K562 (cell line): Measurements from ENCODE around the gene KCNMB3. TPM values are rescaled to one million over a fixed set of nuclear protein-coding genes. Genes with fewer than 3 reads are reported as not detected.

Source experiments
- ATAC-seq: fragments of 200-7000 bp; cut with Tn5 transposase; 3 replicates; pipeline ENCODE4 v1.9.1; 2020; ENCODE audit warnings: moderate library complexity
- BruUV-seq: library from RNA; stranded (reverse); fragments of 400-500 nt; replicated peaks from 2 replicates; lab custom pipeline; 2021; lab: Mats Ljungman, UMichigan
- CTCF ChIA-PET: fragments of 300-600 bp; formaldehyde crosslinking; extraction: SDS; loops from one replicate; lab custom pipeline; 2021; ENCODE audit warnings: low intra/inter-chr PET ratio; lab: Yijun Ruan, JAX
- POLR2A ChIA-PET: fragments of 300-600, 350-650 bp; sonication (Branson Sonifier 250); formaldehyde crosslinking; extraction: SDS; loops from one replicate; lab custom pipeline; 2021; ENCODE audit warnings: antibody characterized with exemption, inconsistent platforms; lab: Yijun Ruan, JAX
- DNase-seq, 4 experiments: peaks; one replicate each; pipeline versions ENCODE4 v3.0.0 to v3.0.0-alpha.2; 2011 to 2018; ENCODE audit warnings: low spot score in 3 of 4, mixed read lengths in 3 of 4; ENCODE audit errors: extremely low read depth in 1 of 4
- FAIRE-seq: peaks from 2 replicates; lab custom pipeline; 2011; peaks lifted over from hg19 to GRCh38; lab: Jason Lieb, UNC
- H2AFZ ChIP-seq: 2 replicates; pipeline ENCODE4 v1.6.0; 2011; ENCODE audit warnings: low read depth, low read length, control low read depth, inconsistent platforms
- H3K27ac ChIP-seq: fragments of 200-600 bp; 3 replicates; pipeline ENCODE4 v1.8.0; 2011; ENCODE audit warnings: low read depth, mild to moderate bottlenecking, control low read depth, inconsistent platforms, low read length, moderate library complexity, mixed read lengths; ENCODE audit errors: extremely low read depth
- H3K27me3 ChIP-seq, 2 experiments: fragments of 300-600 bp in 1 of 2; 2 replicates in 1 of 2; 3 replicates in 1 of 2; pipeline versions ENCODE4 v1.6.0 to v1.8.0; 2011; ENCODE audit warnings: inconsistent platforms in 2 of 2, low read length in 2 of 2, mild to moderate bottlenecking in 1 of 2, mixed read lengths in 1 of 2, moderate library complexity in 1 of 2; ENCODE audit not compliant: control insufficient read depth in 2 of 2, insufficient read depth in 2 of 2
- H3K36me3 ChIP-seq: fragments of 300-600 bp; 3 replicates; pipeline ENCODE4 v1.8.0; 2011; ENCODE audit warnings: mild to moderate bottlenecking, low read length, inconsistent platforms; ENCODE audit not compliant: control insufficient read depth, insufficient read depth
- H3K4me1 ChIP-seq, 2 experiments: fragments of 200-600 bp in 1 of 2; replicated peaks in 1 of 2; 2 replicates in 1 of 2; 3 replicates in 1 of 2; pipeline versions ENCODE4 v1.5.1 to v1.8.0; 2011; ENCODE audit warnings: inconsistent platforms in 2 of 2, low read length in 2 of 2, mild to moderate bottlenecking in 1 of 2, mixed read lengths in 1 of 2, moderate library complexity in 1 of 2; ENCODE audit not compliant: control insufficient read depth in 2 of 2, insufficient read depth in 2 of 2
- H3K4me2 ChIP-seq: 2 replicates; pipeline ENCODE4 v1.6.1; 2011; ENCODE audit warnings: low read length, control low read depth, inconsistent platforms, mixed read lengths; ENCODE audit not compliant: insufficient read depth
- H3K4me3 ChIP-seq: fragments of 200-600 bp; sonication (generic), shearing (Covaris generic); 2 replicates; pipeline ENCODE4 v1.5.1; 2016; ENCODE audit warnings: control low read depth, inconsistent platforms
- H3K79me2 ChIP-seq: fragments of 200-600 bp; 3 replicates; pipeline ENCODE4 v1.8.0; 2011; ENCODE audit warnings: low read length, inconsistent platforms; ENCODE audit not compliant: control insufficient read depth, insufficient read depth
- H3K9ac ChIP-seq, 2 experiments: 2 replicates each; pipeline versions ENCODE4 v1.6.0 to v1.6.1; 2011; ENCODE audit warnings: low read depth in 2 of 2, low read length in 2 of 2, control low read depth in 1 of 2, inconsistent platforms in 1 of 2, mild to moderate bottlenecking in 1 of 2, mixed read lengths in 1 of 2; ENCODE audit not compliant: insufficient read depth in 1 of 2
- H3K9me1 ChIP-seq: one replicate; pipeline ENCODE4 v1.6.0; 2011; ENCODE audit warnings: inconsistent platforms, mild to moderate bottlenecking, low read length, moderate library complexity; ENCODE audit not compliant: control insufficient read depth, insufficient read depth
- H3K9me3 ChIP-seq: replicated peaks from 2 replicates; pipeline ENCODE4 v1.5.1; 2011; ENCODE audit warnings: low read depth, low read length, inconsistent platforms; ENCODE audit not compliant: control insufficient read depth, insufficient read depth
- H4K20me1 ChIP-seq: replicated peaks from 2 replicates; pipeline ENCODE4 v1.6.1; 2011; ENCODE audit warnings: low read length, inconsistent platforms, mixed read lengths; ENCODE audit not compliant: control insufficient read depth, insufficient read depth
- BACH1 ChIP-seq: fragments of 200-800 bp; sonication (Bioruptor generic); IDR thresholded peaks from 2 replicates; pipeline ENCODE4 v1.6.1; 2016; ENCODE audit warnings: missing genetic modification characterization, missing compliant biosample characterization
- C11orf30 ChIP-seq: fragments of 450-650 bp; IDR thresholded peaks from 2 replicates; pipeline ENCODE4 v1.6.1; 2016; ENCODE audit warnings: low read depth, mild to moderate bottlenecking
- CBFA2T3 ChIP-seq: fragments of 450-650 bp; IDR thresholded peaks from 2 replicates; pipeline ENCODE4 v1.6.1; 2017
- CHD2 ChIP-seq: IDR thresholded peaks from 2 replicates; pipeline ENCODE4 v1.6.1; 2011; ENCODE audit warnings: low read depth, low read length
- CTBP1 ChIP-seq: fragments of 450-650 bp; IDR thresholded peaks from 2 replicates; pipeline ENCODE4 v1.6.1; 2016; ENCODE audit warnings: borderline replicate concordance
- EP300 ChIP-seq: IDR thresholded peaks from 2 replicates; pipeline ENCODE4 v1.6.1; 2012; ENCODE audit warnings: low read length, improper control_type of control experiment
- ETV1 ChIP-seq: fragments of 450-650 bp; conservative IDR thresholded peaks from 2 replicates; pipeline ENCODE4 v1.6.1; 2016; ENCODE audit warnings: missing genetic modification characterization, control low read depth, low read depth, missing compliant biosample characterization
- FOXJ2 ChIP-seq: fragments of 200-800 bp; sonication (Bioruptor generic); IDR thresholded peaks from 2 replicates; pipeline ENCODE4 v1.6.1; 2016; ENCODE audit warnings: missing genetic modification characterization, missing compliant biosample characterization
- HES1 ChIP-seq: fragments of 450-650 bp; IDR thresholded peaks from 2 replicates; pipeline ENCODE4 v1.6.1; 2016; ENCODE audit warnings: low read depth, mild to moderate bottlenecking, moderate library complexity
- IFI16 ChIP-seq: fragments of 250-450 bp; sonication (Bioruptor Pico); IDR thresholded peaks from 2 replicates; pipeline ENCODE4 v2.1.2; 2022; ENCODE audit warnings: mild to moderate bottlenecking, inconsistent platforms
- IRF9 ChIP-seq: fragments of 450-650 bp; IDR thresholded peaks from 2 replicates; pipeline ENCODE4 v1.6.1; 2016; ENCODE audit warnings: missing biosample characterization, missing genetic modification characterization
- MECOM ChIP-seq: fragments of 250-450 bp; sonication (Bioruptor Pico); IDR thresholded peaks from 2 replicates; pipeline ENCODE4 v1.8.0; 2022; ENCODE audit warnings: inconsistent platforms
- NFATC3 ChIP-seq: fragments of 450-650 bp; IDR thresholded peaks from 2 replicates; pipeline ENCODE4 v1.6.1; 2017; ENCODE audit warnings: mild to moderate bottlenecking
- NFE2 ChIP-seq: IDR thresholded peaks from 2 replicates; pipeline ENCODE4 v1.6.1; 2014; ENCODE audit warnings: antibody characterized with exemption, low read depth
- SMARCA4 ChIP-seq: fragments of 450-650 bp; IDR thresholded peaks from 2 replicates; pipeline ENCODE4 v1.6.1; 2016
- YY1 ChIP-seq, 3 experiments: IDR thresholded peaks; 2 replicates each; pipeline ENCODE4 v1.6.1; 2011; ENCODE audit warnings: low read length in 2 of 3, mild to moderate bottlenecking in 2 of 3, moderate library complexity in 2 of 3, borderline replicate concordance in 1 of 3, control low read depth in 1 of 3, low read depth in 1 of 3; ENCODE audit not compliant: insufficient read depth in 3 of 3, insufficient replicate concordance in 2 of 3, control insufficient read depth in 1 of 3, insufficient read length in 1 of 3; ENCODE audit errors: extremely low read depth in 1 of 3
- ZBTB34 ChIP-seq: fragments of 250-450 bp; sonication (Bioruptor Pico); IDR thresholded peaks from 2 replicates; pipeline ENCODE4 v1.8.0; 2021; ENCODE audit warnings: mild to moderate bottlenecking, moderate library complexity
- ZBTB43 ChIP-seq: sonication (generic); formaldehyde crosslinking; IDR thresholded peaks from 2 replicates; pipeline ENCODE4 v1.8.0; 2023; ENCODE audit warnings: mild to moderate bottlenecking, missing genetic modification reagents
- ZNF384 ChIP-seq: IDR thresholded peaks from 2 replicates; pipeline ENCODE4 v1.6.1; 2012; ENCODE audit warnings: low read depth, low read length, improper control_type of control experiment
- ZNF507 ChIP-seq: conservative IDR thresholded peaks from 2 replicates; pipeline ENCODE4 v1.6.1; 2017; ENCODE audit warnings: missing genetic modification characterization, missing compliant biosample characterization
- WGBS: fragments of 100-300 bp; shearing (Covaris generic); methylation state at CpG from one replicate; pipeline ENCODE4 v1.1.6; 2016; ENCODE audit warnings: low coverage, mixed read lengths; ENCODE audit not compliant: insufficient coverage; ENCODE audit errors: missing lambda C conversion rate; 5-methylcytosine and 5-hydroxymethylcytosine counted together
- in situ Hi-C: fragments of 300-500 bp; cut with MboI; formaldehyde crosslinking; loops from 4 replicates; pipeline ENCODE4 v1.15.0; 2018; ENCODE audit warnings: inconsistent platforms, mixed read lengths
- intact Hi-C: fragments of 100-400 bp; cut with micrococcal nuclease; formaldehyde crosslinking; loops from 2 replicates; pipeline ENCODE4 v1.14.2; 2022
- polyA plus RNA-seq, 8 experiments: library from polyadenylated mRNA; depleted of rRNA in 4 of 8; stranded (reverse) in 5 of 8; unstranded in 3 of 8; fragments of >200 nt; fragmentation: Nextera tagmentation in 2 of 8; fragmentation: Illumina TruSeq in 1 of 8; extraction: Ambion mirVana in 2 of 8; extraction: Trizol in 1 of 8; gene quantifications; 2 replicates each; pipeline versions ENCODE4 v1.2.1 to v1.2.3, GENCODE V29; 2011 to 2014; ENCODE audit warnings: inconsistent platforms in 1 of 8, missing spikeins in 1 of 8
- total RNA-seq, 7 experiments: library from RNA; depleted of rRNA in 6 of 7; stranded (reverse); fragments of >200 nt in 6 of 7; fragmentation: Illumina TruSeq in 2 of 7; extraction: Trizol in 2 of 7; gene quantifications; 2 replicates each; pipeline versions ENCODE4 v1.2.1 to v1.2.3, GENCODE V29; 2011 to 2021; ENCODE audit warnings: low replicate concordance in 1 of 7

The KCNMB3 gene
- total and polyA plus RNA-seq, 9 of the 15 experiments (the other 6 are each of a cell fraction or from before 2014, with no cell fraction given) = 7.0 to 21.1 (median 14.3) TPM

- Histone ChIP-seq H3K27ac (peak overlapping the region; percentile 43), H3K4me1 (peaks cover 4 to 23% of the 10 kb centered on the region in 2 experiments), H3K9ac (no peak overlapping the region), H3K9me1 (no peaks in the 10 kb centered on the region), H3K36me3 (no peaks in the 10 kb centered on the region), H3K27me3 (no peaks in the 10 kb centered on the region), H3K79me2 (no peaks in the 10 kb centered on the region), H4K20me1 (no peaks in the 10 kb centered on the region), H2AFZ (peak overlapping the region; percentile 86; the same call in 1 of the 2 replicates), H3K4me3 (no peak overlapping the region), H3K9me3 (0 out of 2 replicates have a peak, but pooled peaks cover 2% of the 10 kb centered on the region), H3K4me2 (peak overlapping the region; percentile 31; the same call in 1 of the 2 replicates)
- ATAC-seq (peak; percentile 80), DNase-seq (peak; percentile 38 to 71 (median 50)), FAIRE-seq (peak; percentile 82)
- WGBS = 17% methylated on average over 4 of the region's 4 CpGs
- BruUV-seq = no TSS peak
- in situ Hi-C loops (no loop called here), intact Hi-C loops (no loop called here)
- ChIA-PET CTCF (no interaction called here), POLR2A (interaction anchor here (2.2 kb wide), 1 partner anchor 13 kb away, joined by 6 read pairs; no protein-coding TSS in a partner anchor)
- TF ChIP-seq IRF9 (0 out of 2 replicates have a peak, but pooled peaks have one; percentile 19), ZNF507 (tag) (no peak), YY1 (IDR thresholded peaks at IDR 0.05; ENCODE audit: borderline replicate concordance in 1 of 3, control insufficient read depth in 1 of 3, extremely low read depth in 1 of 3, insufficient read depth in 3 of 3, insufficient read length in 1 of 3, insufficient replicate concordance in 2 of 3, low read depth in 1 of 3, low read length in 2 of 3) (no peak), NFE2 (peak; percentile 91), CBFA2T3 (no peak), FOXJ2 (peak; percentile 46; the same call in 1 of the 2 replicates), EP300 (peak; percentile 48; the same call in 1 of the 2 replicates), CTBP1 (peak; percentile 72; the same call in 1 of the 2 replicates), CHD2 (no peak), NFATC3 (no peak), C11orf30 (peak; percentile 99), HES1 (no peak), MECOM (CRISPR knock-in tag) (peak; percentile 29; the same call in 1 of the 2 replicates), ZNF384 (no peak), IFI16 (CRISPR knock-in tag) (no peak), ZBTB34 (CRISPR knock-in tag) (no peak), SMARCA4 (peak; percentile 70), ETV1 (tag) (peak; percentile 47; the same call in 1 of the 2 replicates), BACH1 (tag) (peak; percentile 94), ZBTB43 (CRISPR knock-in tag) (no peak)
Observed at GRCh38 chr3:179288845-179289244, 37.9 kb upstream of the KCNMB3 start.
